Measurements from ENCODE around the gene UBXN4.
"Not testable (repeated sequence)": the region's sequence is repeated elsewhere in the genome, so short reads cannot be mapped to it uniquely, and the experiment has no call there.

UBXN4 gene

DNA sequence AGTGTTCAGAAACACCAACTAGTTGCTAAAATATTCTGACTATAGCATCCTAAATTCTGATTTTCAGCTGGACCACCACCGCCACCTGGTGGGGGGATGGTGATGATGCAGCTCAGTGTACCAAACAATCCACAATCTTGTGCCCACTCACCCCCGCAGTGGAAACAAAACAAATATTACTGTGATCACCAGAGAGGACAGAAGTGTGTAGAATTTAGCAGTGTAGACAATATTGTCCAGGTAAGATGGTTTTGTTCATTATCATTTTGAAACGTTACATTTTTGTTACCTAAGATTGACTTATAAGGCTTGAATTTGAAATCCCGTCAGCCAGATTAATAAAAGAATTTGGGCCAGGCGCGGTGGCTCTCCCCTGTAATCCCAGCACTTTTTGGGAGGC, 31.7 kb upstream of the UBXN4 start:
- Histone ChIP-seq H3F3A (ENCODE audit: insufficient read depth, low read length) (no peaks in the 10 kb centered on the region; the same call in 1 of the 2 replicates), H3K4me1 (ENCODE audit: low read length) (no peaks in the 10 kb centered on the region), H3K27me3 (replicated peaks; ENCODE audit: insufficient read depth, low read length) (no peaks in the 10 kb centered on the region), H2AFZ (ENCODE audit: low read length) (no peak overlapping the region), H3K4me2 (ENCODE audit: low read depth, low read length) (no peak overlapping the region), H4K20me1 (ENCODE audit: insufficient read depth, low read length) (no peaks in the 10 kb centered on the region), H3K9ac (ENCODE audit: low read length) (no peak overlapping the region), H3K79me2 (ENCODE audit: low read length) (no peaks in the 10 kb centered on the region), H3K9me3 (replicated peaks; ENCODE audit: insufficient read depth, low read length) (no peaks in the 10 kb centered on the region), H3K4me3 (ENCODE audit: low read length) (no peak overlapping the region), H3K27ac (ENCODE audit: low read length) (no peak overlapping the region), H3K36me3 (replicated peaks; ENCODE audit: insufficient read depth, low read length) (peaks cover 6% of the 10 kb centered on the region), H3K9me2 (replicated peaks; ENCODE audit: insufficient read depth, low read length) (no peaks in the 10 kb centered on the region)
- TF ChIP-seq EZH2phosphoT487 (IDR thresholded peaks at IDR 0.05; ENCODE audit: low read length), result no peak
- TF ChIP-seq, protein P1, sequence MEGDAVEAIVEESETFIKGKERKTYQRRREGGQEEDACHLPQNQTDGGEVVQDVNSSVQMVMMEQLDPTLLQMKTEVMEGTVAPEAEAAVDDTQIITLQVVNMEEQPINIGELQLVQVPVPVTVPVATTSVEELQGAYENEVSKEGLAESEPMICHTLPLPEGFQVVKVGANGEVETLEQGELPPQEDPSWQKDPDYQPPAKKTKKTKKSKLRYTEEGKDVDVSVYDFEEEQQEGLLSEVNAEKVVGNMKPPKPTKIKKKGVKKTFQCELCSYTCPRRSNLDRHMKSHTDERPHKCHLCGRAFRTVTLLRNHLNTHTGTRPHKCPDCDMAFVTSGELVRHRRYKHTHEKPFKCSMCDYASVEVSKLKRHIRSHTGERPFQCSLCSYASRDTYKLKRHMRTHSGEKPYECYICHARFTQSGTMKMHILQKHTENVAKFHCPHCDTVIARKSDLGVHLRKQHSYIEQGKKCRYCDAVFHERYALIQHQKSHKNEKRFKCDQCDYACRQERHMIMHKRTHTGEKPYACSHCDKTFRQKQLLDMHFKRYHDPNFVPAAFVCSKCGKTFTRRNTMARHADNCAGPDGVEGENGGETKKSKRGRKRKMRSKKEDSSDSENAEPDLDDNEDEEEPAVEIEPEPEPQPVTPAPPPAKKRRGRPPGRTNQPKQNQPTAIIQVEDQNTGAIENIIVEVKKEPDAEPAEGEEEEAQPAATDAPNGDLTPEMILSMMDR (IDR thresholded peaks at IDR 0.05; ENCODE audit: low read length), result peak; percentile 95
- peak; percentile 40 for DNase-seq

GRCh38 chr2:135715086-135715485, 26.6 kb upstream of the UBXN4 start:
- DNase-seq; H3K4me3 ChIP-seq (ENCODE audit: low read length); H3K4me2 ChIP-seq (ENCODE audit: low read depth, low read length); H3K9me2 ChIP-seq (replicated peaks; ENCODE audit: insufficient read depth, low read length); H3F3A ChIP-seq (ENCODE audit: insufficient read depth, low read length); H3K36me3 ChIP-seq (replicated peaks; ENCODE audit: insufficient read depth, low read length); H3K9me3 ChIP-seq (replicated peaks; ENCODE audit: insufficient read depth, low read length); H3K9ac ChIP-seq (ENCODE audit: low read length); H3K79me2 ChIP-seq (ENCODE audit: low read length); H3K27me3 ChIP-seq (replicated peaks; ENCODE audit: insufficient read depth, low read length); H3K4me1 ChIP-seq (ENCODE audit: low read length); H4K20me1 ChIP-seq (ENCODE audit: insufficient read depth, low read length); H2AFZ ChIP-seq (ENCODE audit: low read length); H3K27ac ChIP-seq (ENCODE audit: low read length): not testable (repeated sequence)

GRCh38 chr2:135728064-135728743, 13.5 kb upstream of the UBXN4 start:
- H3K9me2 ChIP-seq (replicated peaks; ENCODE audit: insufficient read depth, low read length), result no peaks in the 10 kb centered on the region
- no peak overlapping the region for H3K4me2 ChIP-seq (ENCODE audit: low read depth, low read length)
- no peaks in the 10 kb centered on the region for H3K27me3 ChIP-seq (replicated peaks; ENCODE audit: insufficient read depth, low read length)
- H3K4me3 ChIP-seq (ENCODE audit: low read length), result no peak overlapping the region
- no peak for TF ChIP-seq EZH2phosphoT487 (IDR thresholded peaks at IDR 0.05; ENCODE audit: low read length)
- TF ChIP-seq EZH2 (optimal IDR thresholded peaks at IDR 0.05; ENCODE audit: low read depth, low read length), result no peak
- TF ChIP-seq, protein P1 (IDR thresholded peaks at IDR 0.05; ENCODE audit: low read length), result no peak
- H3K9ac ChIP-seq (ENCODE audit: low read length), result no peak overlapping the region
- DNase-seq, result no peak
- H3F3A ChIP-seq (ENCODE audit: insufficient read depth, low read length), result no peaks in the 10 kb centered on the region
- no peak overlapping the region for H3K27ac ChIP-seq (ENCODE audit: low read length)
- H4K20me1 ChIP-seq (ENCODE audit: insufficient read depth, low read length), result no peaks in the 10 kb centered on the region
- 0 out of 2 replicates have a peak, but pooled peaks cover 4% of the 10 kb centered on the region for H3K4me1 ChIP-seq (ENCODE audit: low read length)
- H2AFZ ChIP-seq (ENCODE audit: low read length), result no peak overlapping the region
- no peaks in the 10 kb centered on the region; the same call in 1 of the 2 replicates for H3K36me3 ChIP-seq (replicated peaks; ENCODE audit: insufficient read depth, low read length)
- no peaks in the 10 kb centered on the region for H3K9me3 ChIP-seq (replicated peaks; ENCODE audit: insufficient read depth, low read length)
- no peaks in the 10 kb centered on the region for H3K79me2 ChIP-seq (ENCODE audit: low read length)

GRCh38 chr2:135732561-135732960, 9.1 kb upstream of the UBXN4 start:
- H3K27me3 ChIP-seq (replicated peaks; ENCODE audit: insufficient read depth, low read length), result no peaks in the 10 kb centered on the region
- H3K9me2 ChIP-seq (replicated peaks; ENCODE audit: insufficient read depth, low read length), result no peaks in the 10 kb centered on the region
- H3K36me3 ChIP-seq (replicated peaks; ENCODE audit: insufficient read depth, low read length), result no peaks in the 10 kb centered on the region
- TF ChIP-seq EZH2phosphoT487 (IDR thresholded peaks at IDR 0.05; ENCODE audit: low read length) (no peak), EZH2 (optimal IDR thresholded peaks at IDR 0.05; ENCODE audit: low read depth, low read length) (no peak)
- TF ChIP-seq, protein P1 (IDR thresholded peaks at IDR 0.05; ENCODE audit: low read length), result no peak
- H3K9me3 ChIP-seq (replicated peaks; ENCODE audit: insufficient read depth, low read length), result no peaks in the 10 kb centered on the region
- no peaks in the 10 kb centered on the region for H3F3A ChIP-seq (ENCODE audit: insufficient read depth, low read length)
- H3K27ac ChIP-seq (ENCODE audit: low read length), result no peak overlapping the region
- H3K4me3 ChIP-seq (ENCODE audit: low read length), result no peak overlapping the region
- H3K79me2 ChIP-seq (ENCODE audit: low read length), result no peaks in the 10 kb centered on the region
- H3K4me1 ChIP-seq (ENCODE audit: low read length), result 0 out of 2 replicates have a peak, but pooled peaks cover 4% of the 10 kb centered on the region
- no peak overlapping the region for H3K9ac ChIP-seq (ENCODE audit: low read length)
- H3K4me2 ChIP-seq (ENCODE audit: low read depth, low read length), result no peak overlapping the region
- H4K20me1 ChIP-seq (ENCODE audit: insufficient read depth, low read length), result no peaks in the 10 kb centered on the region
- DNase-seq, result no peak
- H2AFZ ChIP-seq (ENCODE audit: low read length), result no peak overlapping the region

Data from MM.1S (cell line).